Endothelial cell of umbilical vein (primary cell): ENCODE measurements around the gene DAB2IP. TPM values are rescaled to one million over a fixed set of nuclear protein-coding genes. Genes with fewer than 3 reads are reported as not detected.

Experiments used
- BruUV-seq: library from RNA; stranded (reverse); fragments of 400-500 nt; replicated peaks from 2 replicates; lab custom pipeline; 2021; lab: Mats Ljungman, UMichigan
- CTCF ChIA-PET: fragments of 300-600, 350-600 bp; sonication (Branson Sonifier 250); formaldehyde crosslinking; loops from one replicate; lab custom pipeline; 2021; ENCODE audit warnings: antibody characterized with exemption, inconsistent platforms; lab: Charles Lee
- POLR2A ChIA-PET: fragments of 300-600, 350-600 bp; sonication (Branson Sonifier 250); formaldehyde crosslinking; loops from one replicate; lab custom pipeline; 2021; ENCODE audit warnings: antibody characterized with exemption, inconsistent platforms; lab: Charles Lee
- DNase-seq: peaks from one replicate; pipeline ENCODE4 v3.0.0-alpha.2; 2011; ENCODE audit warnings: low read depth, low spot score
- FAIRE-seq: peaks from 2 replicates; lab custom pipeline; 2011; peaks lifted over from hg19 to GRCh38; lab: Jason Lieb, UNC
- H2AFZ ChIP-seq: 2 replicates; pipeline ENCODE4 v1.6.0; 2012; ENCODE audit warnings: low read depth, low read length, control low read depth, inconsistent platforms
- H3K27ac ChIP-seq: 2 replicates; pipeline ENCODE4 v1.5.1; 2011; ENCODE audit warnings: low read depth, mild to moderate bottlenecking, control low read depth, low read length, moderate library complexity; ENCODE audit not compliant: insufficient read depth
- H3K27me3 ChIP-seq, 2 experiments: 2 replicates each; pipeline versions ENCODE4 v1.6.0 to v1.6.1; 2011; ENCODE audit warnings: low read length in 2 of 2, mixed read lengths in 1 of 2; ENCODE audit not compliant: control insufficient read depth in 2 of 2, insufficient read depth in 2 of 2
- H3K36me3 ChIP-seq, 2 experiments: 2 replicates in 1 of 2; 3 replicates in 1 of 2; pipeline ENCODE4 v1.5.1; 2011; ENCODE audit warnings: low read length in 2 of 2, mild to moderate bottlenecking in 1 of 2, moderate library complexity in 1 of 2; ENCODE audit not compliant: control insufficient read depth in 2 of 2, insufficient read depth in 2 of 2; ENCODE audit errors: extremely low read depth in 1 of 2
- H3K4me1 ChIP-seq: 3 replicates; pipeline ENCODE4 v1.5.1; 2011; ENCODE audit warnings: mild to moderate bottlenecking, low read length; ENCODE audit not compliant: control insufficient read depth, insufficient read depth; ENCODE audit errors: extremely low read depth
- H3K4me2 ChIP-seq: 2 replicates; pipeline ENCODE4 v1.6.1; 2011; ENCODE audit warnings: low read length, control low read depth, mixed read lengths; ENCODE audit not compliant: insufficient read depth
- H3K4me3 ChIP-seq, 3 experiments: fragments of 200-600 bp in 1 of 3; sonication (generic), shearing (Covaris generic) in 1 of 3; replicated peaks in 1 of 3; 2 replicates each; pipeline ENCODE4 v1.5.1; 2011 to 2016; ENCODE audit warnings: control low read depth in 3 of 3, low read length in 3 of 3, mild to moderate bottlenecking in 2 of 3, inconsistent platforms in 1 of 3, low read depth in 1 of 3, moderate library complexity in 1 of 3; ENCODE audit not compliant: insufficient read depth in 1 of 3
- H3K79me2 ChIP-seq: 2 replicates; pipeline ENCODE4 v1.6.0; 2012; ENCODE audit warnings: low read length, inconsistent platforms; ENCODE audit not compliant: control insufficient read depth, insufficient read depth
- H3K9ac ChIP-seq: replicated peaks from 2 replicates; pipeline ENCODE3; 2011; ENCODE audit warnings: low read length, control low read depth; ENCODE audit not compliant: insufficient read depth; ENCODE audit errors: extremely low read depth
- H3K9me1 ChIP-seq: replicated peaks from 3 replicates; pipeline ENCODE4 v1.6.0; 2011; ENCODE audit warnings: mild to moderate bottlenecking, low read length; ENCODE audit not compliant: control insufficient read depth, insufficient read depth; ENCODE audit errors: extremely low read depth
- H3K9me3 ChIP-seq: replicated peaks from 2 replicates; pipeline ENCODE4 v1.5.1; 2012; ENCODE audit warnings: low read length, inconsistent platforms; ENCODE audit not compliant: control insufficient read depth, insufficient read depth
- H4K20me1 ChIP-seq: replicated peaks from 2 replicates; pipeline ENCODE3; 2011; ENCODE audit warnings: mild to moderate bottlenecking, low read length; ENCODE audit not compliant: control insufficient read depth, insufficient read depth; ENCODE audit errors: extremely low read depth
- CTCF ChIP-seq, 2 donors: IDR thresholded peaks; 1 replicate in 1 of 2; 2 replicates in 1 of 2; pipeline ENCODE4 v1.5.1; 2011; ENCODE audit warnings: low read length in 2 of 2, mild to moderate bottlenecking in 2 of 2, moderate library complexity in 2 of 2, control low read depth in 1 of 2, inconsistent platforms in 1 of 2, low read depth in 1 of 2; ENCODE audit not compliant: insufficient read depth in 1 of 2; ENCODE audit errors: extremely low read depth in 1 of 2
- EZH2 ChIP-seq: IDR thresholded peaks from 2 replicates; pipeline ENCODE4 v1.6.1; 2012; ENCODE audit warnings: borderline replicate concordance, low read depth, mild to moderate bottlenecking, moderate library complexity, low read length, inconsistent platforms; ENCODE audit not compliant: severe bottlenecking
- FOS ChIP-seq: IDR thresholded peaks from 2 replicates; pipeline ENCODE4 v1.6.1; 2011; ENCODE audit warnings: mild to moderate bottlenecking, low read length, moderate library complexity, borderline replicate concordance; ENCODE audit not compliant: insufficient read depth
- GATA2 ChIP-seq: IDR thresholded peaks from 2 replicates; pipeline ENCODE4 v1.7.0; 2011; ENCODE audit warnings: low read depth, mild to moderate bottlenecking, moderate library complexity, mixed read lengths, low read length; ENCODE audit not compliant: insufficient read length, insufficient read depth
- JUN ChIP-seq: IDR thresholded peaks from 2 replicates; pipeline ENCODE4 v1.6.1; 2011; ENCODE audit warnings: borderline replicate concordance, low read depth; ENCODE audit not compliant: insufficient read length, insufficient read depth
- MAX ChIP-seq: IDR thresholded peaks from 2 replicates; pipeline ENCODE4 v1.6.1; 2011; ENCODE audit not compliant: insufficient read depth, insufficient read length
- MYC ChIP-seq: IDR thresholded peaks from one replicate; pipeline ENCODE4 v1.6.1; 2011; ENCODE audit warnings: mild to moderate bottlenecking, low read depth, low read length
- POLR2A ChIP-seq: IDR thresholded peaks from 2 replicates; pipeline ENCODE4 v1.6.1; 2012; ENCODE audit warnings: low read depth, mild to moderate bottlenecking, control low read depth, low read length
- POLR2AphosphoS5 ChIP-seq: IDR thresholded peaks from 2 replicates; pipeline ENCODE4 v1.6.1; 2012; ENCODE audit warnings: low read depth, mild to moderate bottlenecking, control low read depth, low read length, moderate library complexity; ENCODE audit not compliant: insufficient read depth
- dilution Hi-C: fragments of 300-500 bp; cut with MboI; formaldehyde crosslinking; loops from one replicate; pipeline ENCODE4 v1.15.0; 2019; ENCODE audit warnings: low sequenced_read_pairs; ENCODE audit not compliant: extremely low pct_ligation_motif_present
- intact Hi-C: fragments of 100-400 bp; cut with micrococcal nuclease; formaldehyde crosslinking; loops from one replicate; pipeline ENCODE4 v1.10.0; 2022
- polyA plus RNA-seq, 4 experiments: library from polyadenylated mRNA; depleted of rRNA in 3 of 4; stranded (reverse) in 3 of 4; unstranded in 1 of 4; fragments of >200 nt; gene quantifications; 2 replicates each; pipeline versions ENCODE4 v1.2.1 to v1.2.3, GENCODE V29; 2011 to 2012; ENCODE audit warnings: missing spikeins in 1 of 4
- total RNA-seq: library from RNA; stranded (reverse); gene quantifications from 2 replicates; pipeline ENCODE4 v1.2.3, GENCODE V29; 2021

The DAB2IP gene
- total and polyA plus RNA-seq, 2 donors (not counting 3 experiments of a cell fraction or from before 2014, with no cell fraction given) = 29.2 to 53.6 TPM

- no peak for FAIRE-seq
- dilution Hi-C loops = no loop called here
- TF ChIP-seq CTCF (IDR thresholded peaks at IDR 0.05; ENCODE audit: extremely low read depth in 1 of 2, insufficient read depth in 1 of 2, low read depth in 1 of 2, low read length in 2 of 2) (no peak), EZH2 (no peak), POLR2A (no peak), JUN (no peak), POLR2AphosphoS5 (no peak), MYC (no peak), FOS (no peak), MAX (no peak), GATA2 (no peak)
- Histone ChIP-seq H3K9me3 (no peaks in the 10 kb centered on the region), H3K4me1 (peaks cover 4% of the 10 kb centered on the region), H3K4me2 (no peak overlapping the region), H3K36me3 (peaks cover 0 to 44% of the 10 kb centered on the region in 2 experiments), H3K4me3 (no peak overlapping the region), H3K9ac (no peak overlapping the region), H4K20me1 (no peaks in the 10 kb centered on the region), H3K79me2 (no peaks in the 10 kb centered on the region), H3K9me1 (no peaks in the 10 kb centered on the region), H3K27me3 (no peaks in the 10 kb centered on the region), H3K27ac (no peak overlapping the region), H2AFZ (no peak overlapping the region)
- BruUV-seq = no TSS peak
- POLR2A ChIA-PET = no interaction called here
- CTCF ChIA-PET = no interaction called here
- intact Hi-C loops = no loop called here
- DNase-seq = no peak
Measured at GRCh38 chr9:121781145-121781548, 129.7 kb downstream of the DAB2IP start.
